ENCODE results near the gene SNX27.

GRCh38 chr1:151610142-151610541 is 1.7 kb upstream of the SNX27 start:
- TF ChIP-seq POLR2A (IDR thresholded peaks at IDR 0.05) (no peak), CTCF (IDR thresholded peaks at IDR 0.05) (no peak)

Data from testis (tissue), 2 donors.